ENCODE data around the gene TMCC3. TPM values are rescaled to one million over a fixed set of nuclear protein-coding genes. Genes with fewer than 3 reads are reported as not detected.

Gene TMCC3
- total and polyA plus RNA-seq, 2 of the 13 experiments (the other 11 are each of a cell fraction or from before 2014, with no cell fraction given), result not detected

DNA sequence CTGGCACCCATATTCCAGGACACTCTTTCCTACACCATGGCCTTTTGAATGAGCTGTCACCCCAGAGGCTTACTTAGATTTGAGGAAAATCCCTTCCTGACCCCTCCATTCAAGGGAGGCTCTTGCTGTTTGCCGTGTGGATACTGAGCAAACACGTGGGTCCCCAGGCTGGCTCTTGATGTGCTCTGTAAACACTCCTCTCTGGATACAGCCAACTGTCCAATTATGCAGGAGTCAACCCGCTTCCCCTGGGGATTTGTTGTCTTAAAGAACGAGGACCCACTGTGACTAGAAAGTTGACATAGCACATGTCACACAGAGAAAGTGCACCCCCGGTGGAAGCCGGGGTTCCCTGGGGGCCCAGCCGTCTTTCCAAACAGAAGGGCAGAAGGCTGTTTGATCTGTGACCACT, 114.8 kb downstream of the TMCC3 start (continued):
- TF ChIP-seq, protein P1, sequence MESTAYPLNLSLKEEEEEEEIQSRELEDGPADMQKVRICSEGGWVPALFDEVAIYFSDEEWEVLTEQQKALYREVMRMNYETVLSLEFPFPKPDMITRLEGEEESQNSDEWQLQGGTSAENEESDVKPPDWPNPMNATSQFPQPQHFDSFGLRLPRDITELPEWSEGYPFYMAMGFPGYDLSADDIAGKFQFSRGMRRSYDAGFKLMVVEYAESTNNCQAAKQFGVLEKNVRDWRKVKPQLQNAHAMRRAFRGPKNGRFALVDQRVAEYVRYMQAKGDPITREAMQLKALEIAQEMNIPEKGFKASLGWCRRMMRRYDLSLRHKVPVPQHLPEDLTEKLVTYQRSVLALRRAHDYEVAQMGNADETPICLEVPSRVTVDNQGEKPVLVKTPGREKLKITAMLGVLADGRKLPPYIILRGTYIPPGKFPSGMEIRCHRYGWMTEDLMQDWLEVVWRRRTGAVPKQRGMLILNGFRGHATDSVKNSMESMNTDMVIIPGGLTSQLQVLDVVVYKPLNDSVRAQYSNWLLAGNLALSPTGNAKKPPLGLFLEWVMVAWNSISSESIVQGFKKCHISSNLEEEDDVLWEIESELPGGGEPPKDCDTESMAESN (CRISPR knock-in tag; conservative IDR thresholded peaks at IDR 0.05), result 0 out of 2 replicates have a peak, but pooled peaks have one; percentile 0
- TF ChIP-seq PAF1 (CRISPR knock-in tag; IDR thresholded peaks at IDR 0.05), result no peak
- TF ChIP-seq, protein P2, sequence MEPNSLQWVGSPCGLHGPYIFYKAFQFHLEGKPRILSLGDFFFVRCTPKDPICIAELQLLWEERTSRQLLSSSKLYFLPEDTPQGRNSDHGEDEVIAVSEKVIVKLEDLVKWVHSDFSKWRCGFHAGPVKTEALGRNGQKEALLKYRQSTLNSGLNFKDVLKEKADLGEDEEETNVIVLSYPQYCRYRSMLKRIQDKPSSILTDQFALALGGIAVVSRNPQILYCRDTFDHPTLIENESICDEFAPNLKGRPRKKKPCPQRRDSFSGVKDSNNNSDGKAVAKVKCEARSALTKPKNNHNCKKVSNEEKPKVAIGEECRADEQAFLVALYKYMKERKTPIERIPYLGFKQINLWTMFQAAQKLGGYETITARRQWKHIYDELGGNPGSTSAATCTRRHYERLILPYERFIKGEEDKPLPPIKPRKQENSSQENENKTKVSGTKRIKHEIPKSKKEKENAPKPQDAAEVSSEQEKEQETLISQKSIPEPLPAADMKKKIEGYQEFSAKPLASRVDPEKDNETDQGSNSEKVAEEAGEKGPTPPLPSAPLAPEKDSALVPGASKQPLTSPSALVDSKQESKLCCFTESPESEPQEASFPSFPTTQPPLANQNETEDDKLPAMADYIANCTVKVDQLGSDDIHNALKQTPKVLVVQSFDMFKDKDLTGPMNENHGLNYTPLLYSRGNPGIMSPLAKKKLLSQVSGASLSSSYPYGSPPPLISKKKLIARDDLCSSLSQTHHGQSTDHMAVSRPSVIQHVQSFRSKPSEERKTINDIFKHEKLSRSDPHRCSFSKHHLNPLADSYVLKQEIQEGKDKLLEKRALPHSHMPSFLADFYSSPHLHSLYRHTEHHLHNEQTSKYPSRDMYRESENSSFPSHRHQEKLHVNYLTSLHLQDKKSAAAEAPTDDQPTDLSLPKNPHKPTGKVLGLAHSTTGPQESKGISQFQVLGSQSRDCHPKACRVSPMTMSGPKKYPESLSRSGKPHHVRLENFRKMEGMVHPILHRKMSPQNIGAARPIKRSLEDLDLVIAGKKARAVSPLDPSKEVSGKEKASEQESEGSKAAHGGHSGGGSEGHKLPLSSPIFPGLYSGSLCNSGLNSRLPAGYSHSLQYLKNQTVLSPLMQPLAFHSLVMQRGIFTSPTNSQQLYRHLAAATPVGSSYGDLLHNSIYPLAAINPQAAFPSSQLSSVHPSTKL (CRISPR knock-in tag; IDR thresholded peaks at IDR 0.05), result peak; percentile 68
- TF ChIP-seq, protein P3, sequence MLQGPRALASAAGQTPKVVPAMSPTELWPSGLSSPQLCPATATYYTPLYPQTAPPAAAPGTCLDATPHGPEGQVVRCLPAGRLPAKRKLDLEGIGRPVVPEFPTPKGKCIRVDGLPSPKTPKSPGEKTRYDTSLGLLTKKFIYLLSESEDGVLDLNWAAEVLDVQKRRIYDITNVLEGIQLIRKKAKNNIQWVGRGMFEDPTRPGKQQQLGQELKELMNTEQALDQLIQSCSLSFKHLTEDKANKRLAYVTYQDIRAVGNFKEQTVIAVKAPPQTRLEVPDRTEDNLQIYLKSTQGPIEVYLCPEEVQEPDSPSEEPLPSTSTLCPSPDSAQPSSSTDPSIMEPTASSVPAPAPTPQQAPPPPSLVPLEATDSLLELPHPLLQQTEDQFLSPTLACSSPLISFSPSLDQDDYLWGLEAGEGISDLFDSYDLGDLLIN (CRISPR knock-in tag; IDR thresholded peaks at IDR 0.05; ENCODE audit: borderline replicate concordance), result no peak
- no peak for TF ChIP-seq MIER3 (CRISPR knock-in tag; IDR thresholded peaks at IDR 0.05; ENCODE audit: borderline replicate concordance)
- TF ChIP-seq CBX5 (CRISPR knock-in tag; IDR thresholded peaks at IDR 0.05; ENCODE audit: borderline replicate concordance), result no peak
- no peak for TF ChIP-seq KDM5B (CRISPR knock-in tag; IDR thresholded peaks at IDR 0.05; ENCODE audit: borderline replicate concordance)
- TF ChIP-seq, protein P4, sequence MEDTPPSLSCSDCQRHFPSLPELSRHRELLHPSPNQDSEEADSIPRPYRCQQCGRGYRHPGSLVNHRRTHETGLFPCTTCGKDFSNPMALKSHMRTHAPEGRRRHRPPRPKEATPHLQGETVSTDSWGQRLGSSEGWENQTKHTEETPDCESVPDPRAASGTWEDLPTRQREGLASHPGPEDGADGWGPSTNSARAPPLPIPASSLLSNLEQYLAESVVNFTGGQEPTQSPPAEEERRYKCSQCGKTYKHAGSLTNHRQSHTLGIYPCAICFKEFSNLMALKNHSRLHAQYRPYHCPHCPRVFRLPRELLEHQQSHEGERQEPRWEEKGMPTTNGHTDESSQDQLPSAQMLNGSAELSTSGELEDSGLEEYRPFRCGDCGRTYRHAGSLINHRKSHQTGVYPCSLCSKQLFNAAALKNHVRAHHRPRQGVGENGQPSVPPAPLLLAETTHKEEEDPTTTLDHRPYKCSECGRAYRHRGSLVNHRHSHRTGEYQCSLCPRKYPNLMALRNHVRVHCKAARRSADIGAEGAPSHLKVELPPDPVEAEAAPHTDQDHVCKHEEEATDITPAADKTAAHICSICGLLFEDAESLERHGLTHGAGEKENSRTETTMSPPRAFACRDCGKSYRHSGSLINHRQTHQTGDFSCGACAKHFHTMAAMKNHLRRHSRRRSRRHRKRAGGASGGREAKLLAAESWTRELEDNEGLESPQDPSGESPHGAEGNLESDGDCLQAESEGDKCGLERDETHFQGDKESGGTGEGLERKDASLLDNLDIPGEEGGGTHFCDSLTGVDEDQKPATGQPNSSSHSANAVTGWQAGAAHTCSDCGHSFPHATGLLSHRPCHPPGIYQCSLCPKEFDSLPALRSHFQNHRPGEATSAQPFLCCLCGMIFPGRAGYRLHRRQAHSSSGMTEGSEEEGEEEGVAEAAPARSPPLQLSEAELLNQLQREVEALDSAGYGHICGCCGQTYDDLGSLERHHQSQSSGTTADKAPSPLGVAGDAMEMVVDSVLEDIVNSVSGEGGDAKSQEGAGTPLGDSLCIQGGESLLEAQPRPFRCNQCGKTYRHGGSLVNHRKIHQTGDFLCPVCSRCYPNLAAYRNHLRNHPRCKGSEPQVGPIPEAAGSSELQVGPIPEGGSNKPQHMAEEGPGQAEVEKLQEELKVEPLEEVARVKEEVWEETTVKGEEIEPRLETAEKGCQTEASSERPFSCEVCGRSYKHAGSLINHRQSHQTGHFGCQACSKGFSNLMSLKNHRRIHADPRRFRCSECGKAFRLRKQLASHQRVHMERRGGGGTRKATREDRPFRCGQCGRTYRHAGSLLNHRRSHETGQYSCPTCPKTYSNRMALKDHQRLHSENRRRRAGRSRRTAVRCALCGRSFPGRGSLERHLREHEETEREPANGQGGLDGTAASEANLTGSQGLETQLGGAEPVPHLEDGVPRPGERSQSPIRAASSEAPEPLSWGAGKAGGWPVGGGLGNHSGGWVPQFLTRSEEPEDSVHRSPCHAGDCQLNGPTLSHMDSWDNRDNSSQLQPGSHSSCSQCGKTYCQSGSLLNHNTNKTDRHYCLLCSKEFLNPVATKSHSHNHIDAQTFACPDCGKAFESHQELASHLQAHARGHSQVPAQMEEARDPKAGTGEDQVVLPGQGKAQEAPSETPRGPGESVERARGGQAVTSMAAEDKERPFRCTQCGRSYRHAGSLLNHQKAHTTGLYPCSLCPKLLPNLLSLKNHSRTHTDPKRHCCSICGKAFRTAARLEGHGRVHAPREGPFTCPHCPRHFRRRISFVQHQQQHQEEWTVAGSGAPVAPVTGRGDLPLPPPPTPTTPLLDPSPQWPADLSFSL (CRISPR knock-in tag; IDR thresholded peaks at IDR 0.05), result no peak
- TF ChIP-seq, protein P5, sequence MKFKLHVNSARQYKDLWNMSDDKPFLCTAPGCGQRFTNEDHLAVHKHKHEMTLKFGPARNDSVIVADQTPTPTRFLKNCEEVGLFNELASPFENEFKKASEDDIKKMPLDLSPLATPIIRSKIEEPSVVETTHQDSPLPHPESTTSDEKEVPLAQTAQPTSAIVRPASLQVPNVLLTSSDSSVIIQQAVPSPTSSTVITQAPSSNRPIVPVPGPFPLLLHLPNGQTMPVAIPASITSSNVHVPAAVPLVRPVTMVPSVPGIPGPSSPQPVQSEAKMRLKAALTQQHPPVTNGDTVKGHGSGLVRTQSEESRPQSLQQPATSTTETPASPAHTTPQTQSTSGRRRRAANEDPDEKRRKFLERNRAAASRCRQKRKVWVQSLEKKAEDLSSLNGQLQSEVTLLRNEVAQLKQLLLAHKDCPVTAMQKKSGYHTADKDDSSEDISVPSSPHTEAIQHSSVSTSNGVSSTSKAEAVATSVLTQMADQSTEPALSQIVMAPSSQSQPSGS (CRISPR knock-in tag; IDR thresholded peaks at IDR 0.05), result no peak
- no peak for TF ChIP-seq KDM1A (CRISPR knock-in tag; IDR thresholded peaks at IDR 0.05)
- no peak for TF ChIP-seq ZSCAN25 (CRISPR knock-in tag; IDR thresholded peaks at IDR 0.05)
- TF ChIP-seq TCF7L2 (IDR thresholded peaks at IDR 0.05; ENCODE audit: low read depth, low read length), result no peak
- TF ChIP-seq, protein P6, sequence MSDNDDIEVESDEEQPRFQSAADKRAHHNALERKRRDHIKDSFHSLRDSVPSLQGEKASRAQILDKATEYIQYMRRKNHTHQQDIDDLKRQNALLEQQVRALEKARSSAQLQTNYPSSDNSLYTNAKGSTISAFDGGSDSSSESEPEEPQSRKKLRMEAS (IDR thresholded peaks at IDR 0.05), result peak; percentile 63
